NCI-H69 (cell line): ENCODE results near the gene ZNF616.
"Not testable (repeated sequence)": the region's sequence is repeated elsewhere in the genome, so short reads cannot be mapped to it uniquely, and the experiment has no call there.

Experiments
- DNase-seq: peaks from one replicate; lab custom pipeline; 2025; lab: John Stamatoyannopoulos, UW

The ZNF616 gene

DNA sequence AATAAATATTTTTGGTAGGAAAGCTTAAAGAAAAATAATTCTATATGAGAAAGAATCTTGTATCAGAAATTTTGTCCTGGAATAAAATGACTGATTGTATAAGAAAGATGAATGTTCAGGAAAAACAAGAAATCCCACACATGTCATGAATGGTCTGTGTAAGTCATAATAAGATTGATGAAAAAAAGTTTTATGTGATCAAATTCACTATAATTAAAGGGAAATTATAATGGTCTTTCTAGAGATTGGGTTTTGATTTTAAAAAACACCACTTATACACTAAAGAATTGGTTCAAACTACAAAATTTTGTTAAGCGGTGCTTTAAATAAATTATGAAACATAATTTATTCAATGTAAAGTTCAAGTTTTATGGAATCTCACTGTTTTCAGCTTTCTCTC is 37.0 kb downstream of the ZNF616 start:
- DNase-seq, result no peak

- no peak for DNase-seq
These were observed 37.7 kb downstream of the ZNF616 start for GRCh38 chr19:52101866-52102562.

DNA sequence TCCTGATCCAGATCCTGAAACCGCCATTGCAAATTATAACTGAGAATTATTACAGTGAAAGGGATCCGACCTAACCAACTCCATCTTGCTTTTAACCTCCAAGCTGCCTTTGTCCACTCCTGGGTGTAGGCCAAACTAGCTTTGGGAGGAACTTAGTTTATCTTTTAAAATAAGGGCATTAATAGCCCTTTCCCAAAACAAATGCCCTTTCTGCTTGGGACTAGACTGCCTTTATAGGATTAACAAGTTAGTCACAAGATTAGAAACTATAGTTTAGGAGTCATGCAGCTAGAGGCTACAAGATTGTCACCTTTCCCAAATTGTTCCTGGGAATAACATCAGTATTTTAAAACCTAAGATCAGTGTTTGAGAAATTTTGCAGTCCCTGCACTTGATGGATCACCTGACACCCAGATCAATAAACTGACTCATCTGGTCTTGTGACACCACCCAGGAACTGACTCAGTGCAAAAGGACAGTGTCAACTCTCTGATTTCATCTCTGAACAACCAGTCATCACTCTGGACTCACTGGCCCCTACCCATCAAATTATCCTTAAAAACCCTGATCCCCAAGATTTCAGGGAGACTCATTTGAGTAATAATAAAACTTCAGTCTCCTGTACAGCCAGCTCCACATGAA is 40.1 kb downstream of the ZNF616 start:
- no peak for DNase-seq

DNA sequence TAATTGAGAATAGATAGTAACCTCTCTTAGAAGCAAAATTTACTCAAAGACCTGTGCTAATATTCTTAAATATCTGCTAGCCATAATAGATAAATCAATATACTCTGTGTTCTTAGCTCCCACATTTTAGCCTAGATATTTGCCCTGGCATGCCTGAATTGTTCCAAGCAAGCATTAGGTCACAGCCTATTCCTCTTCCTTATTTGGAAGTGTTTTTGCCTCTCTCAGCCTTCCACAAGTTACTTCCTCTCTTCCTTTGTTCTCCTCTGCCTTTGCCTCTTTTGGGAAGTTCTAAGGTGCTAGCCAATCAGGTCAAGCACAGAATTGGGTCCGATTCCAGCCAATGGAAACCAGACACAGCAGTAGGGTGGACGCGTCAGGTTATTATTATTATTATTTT is 43.3 kb downstream of the ZNF616 start:
- not testable (repeated sequence) for DNase-seq

GRCh38 chr19:52095172-52096014 is 44.3 kb downstream of the ZNF616 start, which contains the start of gene ZNF841:
ZNF841 (minus strand) TSS chr19:52095765; CDS start chr19:52084801, 10,964 bp downstream.
- DNase-seq, result peak; percentile 95

DNA sequence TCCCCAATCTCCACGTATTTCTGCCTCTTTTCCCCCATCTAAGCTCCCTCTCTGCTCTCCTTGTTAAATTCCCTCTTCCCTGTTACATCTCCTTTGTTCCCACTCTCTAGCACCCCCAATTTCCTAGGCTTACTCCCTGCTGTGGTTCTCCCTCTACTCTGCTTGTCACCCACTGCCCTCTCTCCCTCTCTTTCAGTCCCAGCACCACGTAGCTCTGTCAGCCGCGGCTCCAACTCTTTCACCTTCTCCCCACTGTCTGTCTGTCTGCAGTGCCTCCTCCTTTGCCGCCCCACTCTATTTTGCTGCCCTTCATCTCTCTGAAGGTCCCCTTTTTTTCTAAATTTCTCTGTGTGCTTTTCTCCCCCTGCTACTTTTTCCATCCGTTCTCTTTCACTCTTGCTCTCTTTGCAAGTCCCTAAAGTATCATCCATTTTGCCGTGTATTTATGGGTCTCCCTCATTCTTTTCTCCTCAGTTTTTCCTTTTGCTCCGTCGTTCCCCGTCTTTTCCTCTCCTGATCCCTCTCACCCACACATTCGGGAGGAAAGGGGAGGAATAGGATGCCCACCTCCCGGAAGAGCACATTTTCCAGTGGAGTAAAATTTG is 45.1 kb downstream of the ZNF616 start:
- peak; percentile 17 for DNase-seq

DNA sequence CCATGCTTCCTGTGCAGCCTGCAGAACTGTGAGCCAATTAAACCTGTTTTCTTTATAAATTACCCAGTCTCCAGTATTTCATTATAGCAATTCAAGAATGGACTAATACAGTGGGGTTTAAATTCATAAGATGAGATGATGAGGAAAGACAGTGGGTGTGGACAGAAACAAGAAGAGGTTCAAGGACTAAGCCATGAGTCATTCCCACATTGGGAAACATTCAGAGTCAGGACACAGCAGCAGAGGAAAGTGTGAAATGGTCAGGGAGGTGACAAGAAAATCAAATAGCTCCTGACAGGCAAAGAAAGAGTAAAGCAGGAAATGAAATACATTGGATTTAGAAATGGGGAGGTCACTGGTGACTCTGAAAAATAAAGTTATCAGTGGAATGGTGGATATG is 53.3 kb downstream of the ZNF616 start:
- no peak for DNase-seq

GRCh38 chr19:52070496-52070895 is 69.2 kb downstream of the ZNF616 start:
- DNase-seq, result no peak

DNA sequence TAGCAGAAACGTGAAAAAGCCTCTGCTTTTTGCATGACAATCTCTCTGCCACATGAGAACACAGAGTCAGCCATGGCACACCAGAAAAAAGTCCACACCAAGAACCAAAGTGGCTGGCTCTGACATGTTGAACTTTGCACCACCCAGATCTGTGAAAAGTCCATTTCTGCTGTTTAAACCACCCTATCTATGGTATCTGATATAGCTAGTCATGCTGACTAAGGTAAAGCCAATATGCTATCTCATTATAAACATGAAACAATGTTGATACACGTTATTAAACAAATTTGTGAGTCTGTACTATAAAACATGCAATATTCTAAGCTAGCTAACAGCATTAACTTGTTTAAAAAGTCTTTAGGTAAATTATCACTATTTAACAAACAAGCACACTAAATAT is 70.1 kb downstream of the ZNF616 start:
- no peak for DNase-seq

DNA sequence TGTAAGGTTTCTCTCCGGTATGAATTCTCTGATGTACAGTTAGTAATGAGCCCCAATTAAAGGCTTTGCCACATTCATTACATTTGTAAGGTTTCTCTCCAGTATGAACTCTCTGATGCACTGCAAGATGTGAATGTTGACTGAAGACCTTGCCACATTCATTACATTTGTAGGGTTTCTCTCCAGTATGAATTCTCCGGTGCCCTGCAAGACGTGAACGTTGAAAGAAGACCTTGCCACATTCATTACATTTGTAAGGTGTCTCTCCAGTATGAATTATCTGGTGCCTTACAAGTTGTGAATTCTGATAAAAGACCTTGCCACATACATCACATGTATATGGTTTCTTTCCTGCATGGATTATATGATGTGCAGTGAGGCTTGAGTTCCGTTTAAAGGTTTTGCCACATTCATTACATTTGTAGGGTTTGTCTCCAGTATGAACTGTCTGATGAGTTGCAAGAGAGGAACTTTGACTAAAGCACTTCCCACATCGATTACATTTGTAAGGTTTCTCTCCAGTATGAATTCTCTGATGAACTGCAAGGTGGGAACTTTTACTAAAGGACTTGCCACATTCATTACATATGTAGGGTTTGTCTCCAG is 73.4 kb downstream of the ZNF616 start:
- DNase-seq, result no peak

DNA sequence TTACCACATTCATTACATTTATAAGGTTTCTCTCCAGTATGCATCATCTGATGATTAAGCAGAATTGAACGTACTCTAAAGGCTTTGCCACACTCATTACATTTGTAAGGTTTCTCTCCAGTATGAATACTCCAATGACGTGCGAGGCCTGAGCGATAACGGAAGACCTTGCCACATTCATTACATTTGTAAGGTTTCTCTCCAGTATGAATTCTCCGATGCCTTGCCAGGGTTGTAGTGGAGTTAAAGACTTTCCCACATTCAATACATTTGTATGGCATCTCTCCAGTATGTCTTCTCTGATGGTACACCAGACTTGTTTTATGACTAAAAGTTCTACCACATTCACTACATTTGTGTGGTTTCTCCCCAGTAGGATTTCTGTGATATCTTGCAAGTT is 74.3 kb downstream of the ZNF616 start:
- no peak for DNase-seq
